Measurements from ENCODE around the gene KRT9.
"Not testable (repeated sequence)": the region's sequence is repeated elsewhere in the genome, so short reads cannot be mapped to it uniquely, and the experiment has no call there.

KRT9 gene

DNA sequence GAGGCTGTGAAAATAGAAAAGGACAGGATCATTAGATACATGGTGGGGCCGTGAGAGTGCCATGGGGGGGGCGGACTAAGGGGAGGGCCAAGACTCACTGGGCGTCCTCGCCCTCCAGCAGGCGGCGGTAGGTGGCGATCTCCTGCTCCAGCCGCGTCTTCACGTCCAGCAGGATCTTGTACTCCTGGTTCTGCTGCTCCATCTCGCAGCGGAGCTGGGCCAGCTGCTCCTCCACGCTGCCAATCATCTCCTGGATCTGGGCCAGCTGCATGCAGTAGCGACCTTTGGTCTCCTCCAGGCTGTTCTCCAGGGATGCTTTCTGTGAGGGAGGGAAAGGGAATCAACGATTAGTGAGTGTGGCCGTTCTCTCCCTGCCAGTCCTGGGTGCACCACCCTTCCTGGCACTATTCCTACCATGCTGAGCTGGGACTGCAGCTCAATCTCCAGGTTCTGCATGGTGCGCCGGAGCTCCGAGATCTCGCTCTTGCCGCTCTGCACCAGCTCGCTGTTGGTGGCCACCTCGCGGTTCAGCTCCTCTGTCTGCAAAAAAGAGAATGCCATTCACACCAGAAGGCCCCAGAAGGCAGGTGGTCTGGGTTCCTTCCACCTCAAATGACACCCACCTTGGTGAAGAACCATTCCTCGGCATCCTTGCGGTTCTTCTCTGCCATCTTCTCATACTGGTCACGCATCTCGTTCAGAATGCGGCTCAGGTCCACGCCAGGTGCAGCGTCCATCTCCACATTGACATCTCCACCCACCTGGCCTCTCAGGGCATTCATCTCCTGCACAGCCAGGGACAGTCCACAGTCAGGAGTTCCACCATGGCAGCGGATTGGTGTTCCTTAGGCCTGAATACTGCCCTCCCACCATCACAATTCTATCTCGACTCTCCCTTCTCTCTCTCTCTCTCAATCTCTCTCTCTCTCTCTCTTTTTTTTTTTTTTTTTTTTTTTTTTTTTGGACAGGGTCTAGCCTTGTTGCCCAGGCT is 11.6 kb upstream of the KRT9 start:
- no peaks in the 10 kb centered on the region for H3K9me3 ChIP-seq (ENCODE audit: control insufficient read depth, insufficient read depth, low read depth, low read length)
- H3K27me3 ChIP-seq (ENCODE audit: control insufficient read depth, insufficient read depth, low read length) = peaks cover 10% of the 10 kb centered on the region; the same call in 1 of the 2 replicates
- H3K9ac ChIP-seq (ENCODE audit: low read length) = no peak overlapping the region
- H3K36me3 ChIP-seq (ENCODE audit: control insufficient read depth, insufficient read depth, low read length) = no peaks in the 10 kb centered on the region
- H3K4me3 ChIP-seq (ENCODE audit: low read depth, low read length) = no peak overlapping the region
- H3K4me1 ChIP-seq (ENCODE audit: control insufficient read depth, insufficient read depth, low read length) = peaks cover 8% of the 10 kb centered on the region
- no peak overlapping the region for H3K27ac ChIP-seq (ENCODE audit: low read depth, low read length)

DNA sequence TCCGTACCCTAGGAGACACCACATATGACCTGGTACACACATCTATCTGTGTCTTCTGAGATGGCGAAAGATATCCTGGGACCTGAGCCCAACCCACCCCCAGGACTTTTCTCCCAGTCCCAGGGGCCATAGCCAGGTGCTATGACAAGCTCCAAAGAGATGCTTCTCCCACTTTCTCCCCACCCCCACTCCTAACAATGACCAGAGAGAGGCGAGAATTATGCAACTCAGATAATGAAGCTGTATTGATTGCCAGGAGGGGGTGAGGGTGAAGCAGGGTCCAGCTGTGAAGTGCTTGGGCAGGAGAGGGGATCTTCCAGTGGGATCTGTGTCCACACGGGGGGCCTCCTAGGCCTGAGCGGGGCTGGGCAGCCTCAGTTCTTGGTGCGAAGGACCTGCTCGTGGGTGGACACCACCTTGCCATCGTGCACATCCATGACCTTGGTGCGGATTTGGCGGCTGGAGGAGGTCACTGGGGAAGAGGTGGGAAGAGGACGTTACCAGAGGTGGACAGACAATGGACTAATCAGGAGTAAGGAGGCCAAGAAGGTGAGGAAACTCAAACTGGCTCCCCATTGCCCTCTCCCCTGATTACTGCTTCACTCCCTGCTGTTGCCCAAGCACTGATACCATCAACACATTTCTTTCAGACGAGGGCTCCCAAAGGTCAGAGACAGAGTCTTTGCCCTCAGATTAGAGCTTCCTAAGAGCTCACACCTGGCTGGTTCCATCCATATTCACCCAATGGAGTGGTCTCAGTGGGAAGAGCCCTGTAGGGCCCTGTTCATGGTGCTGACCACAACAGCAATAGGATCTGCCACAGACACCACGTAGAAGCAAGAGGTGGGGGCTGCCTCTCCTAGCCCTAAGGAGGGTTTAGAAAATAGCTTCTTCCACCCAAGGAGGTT is 10.5 kb upstream of the KRT9 start:
- not testable (repeated sequence) for H3K9me3 ChIP-seq (ENCODE audit: control insufficient read depth, insufficient read depth, low read depth, low read length); H3K9ac ChIP-seq (ENCODE audit: low read length); H3K36me3 ChIP-seq (ENCODE audit: control insufficient read depth, insufficient read depth, low read length); H3K27ac ChIP-seq (ENCODE audit: low read depth, low read length); H3K4me1 ChIP-seq (ENCODE audit: control insufficient read depth, insufficient read depth, low read length); H3K4me3 ChIP-seq (ENCODE audit: low read depth, low read length)
- peaks cover 10% of the 10 kb centered on the region; the same call in 1 of the 2 replicates for H3K27me3 ChIP-seq (ENCODE audit: control insufficient read depth, insufficient read depth, low read length)

DNA sequence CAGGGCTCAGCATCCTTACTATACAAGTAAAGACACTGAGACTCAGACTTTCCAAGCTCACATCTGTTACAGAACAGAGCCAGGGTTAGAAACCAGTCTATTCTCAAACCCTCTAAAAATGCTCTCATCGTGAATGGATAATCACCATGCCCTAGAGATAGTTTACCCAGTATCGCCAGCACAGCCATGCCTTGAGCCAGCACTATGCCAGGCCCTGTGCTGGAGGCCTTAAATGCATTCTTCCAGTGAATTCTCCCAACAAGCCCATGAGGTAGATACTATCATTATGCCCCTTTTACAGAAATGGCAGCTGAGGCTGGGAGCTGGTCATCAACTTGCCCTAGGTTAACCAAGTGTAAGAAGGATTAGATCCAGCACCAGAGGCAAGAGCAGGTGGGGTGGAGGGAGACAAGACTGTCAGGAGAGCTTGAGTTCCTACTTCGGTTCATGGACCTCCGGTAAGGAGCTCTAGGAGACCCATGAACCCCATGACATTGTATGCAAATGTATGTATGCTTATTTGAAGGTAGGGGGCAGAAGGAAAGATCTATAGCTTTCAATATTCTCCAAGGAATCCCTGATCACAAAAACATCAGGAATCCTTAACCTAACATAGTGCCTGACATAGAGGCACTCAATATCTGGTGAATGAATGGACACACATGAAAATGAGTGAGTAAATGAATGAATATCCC is 9.7 kb upstream of the KRT9 start:
- Histone ChIP-seq H3K36me3 (ENCODE audit: control insufficient read depth, insufficient read depth, low read length) (no peaks in the 10 kb centered on the region), H3K27ac (ENCODE audit: low read depth, low read length) (no peak overlapping the region), H3K27me3 (ENCODE audit: control insufficient read depth, insufficient read depth, low read length) (peaks cover 10% of the 10 kb centered on the region; the same call in 1 of the 2 replicates), H3K9ac (ENCODE audit: low read length) (no peak overlapping the region), H3K4me1 (ENCODE audit: control insufficient read depth, insufficient read depth, low read length) (peaks cover 8% of the 10 kb centered on the region), H3K4me3 (ENCODE audit: low read depth, low read length) (no peak overlapping the region), H3K9me3 (ENCODE audit: control insufficient read depth, insufficient read depth, low read depth, low read length) (no peaks in the 10 kb centered on the region)

DNA sequence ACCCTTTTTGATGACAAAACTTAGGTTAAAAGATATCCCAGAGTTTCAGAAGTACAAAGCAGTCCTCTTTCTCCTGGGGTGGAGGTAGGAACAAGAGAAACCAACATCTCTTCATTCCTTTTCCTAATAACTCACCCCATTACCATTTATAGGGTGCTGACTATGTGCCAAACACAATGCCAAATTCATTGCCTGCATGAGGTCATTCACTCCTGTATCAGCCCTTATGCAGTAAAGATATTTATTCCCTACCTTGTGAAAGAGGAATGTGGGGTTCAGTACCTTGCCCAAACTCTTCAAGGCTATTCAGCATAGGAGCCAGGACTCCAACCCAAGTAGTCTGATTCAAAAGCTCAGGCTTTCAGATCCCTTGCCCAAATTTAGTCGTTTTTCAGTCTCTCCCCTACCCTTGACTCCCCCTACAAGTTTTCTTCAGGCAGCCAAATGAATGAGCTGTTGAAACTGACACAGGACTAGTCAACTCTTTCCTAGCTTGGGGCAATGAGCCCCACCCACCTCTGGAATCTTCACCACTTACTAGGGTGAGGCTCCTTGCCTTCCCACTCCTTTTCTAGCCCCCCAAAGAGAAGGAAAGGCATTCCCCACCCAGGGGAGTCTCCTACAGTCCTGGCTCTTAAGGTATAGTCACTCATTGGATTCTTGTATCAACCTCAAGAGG is 9.0 kb upstream of the KRT9 start:
- H3K9me3 ChIP-seq (ENCODE audit: control insufficient read depth, insufficient read depth, low read depth, low read length) = no peaks in the 10 kb centered on the region
- H3K4me1 ChIP-seq (ENCODE audit: control insufficient read depth, insufficient read depth, low read length) = peaks cover 8% of the 10 kb centered on the region
- no peak overlapping the region for H3K4me3 ChIP-seq (ENCODE audit: low read depth, low read length)
- no peak overlapping the region for H3K27ac ChIP-seq (ENCODE audit: low read depth, low read length)
- H3K36me3 ChIP-seq (ENCODE audit: control insufficient read depth, insufficient read depth, low read length) = no peaks in the 10 kb centered on the region
- H3K27me3 ChIP-seq (ENCODE audit: control insufficient read depth, insufficient read depth, low read length) = peaks cover 10% of the 10 kb centered on the region; the same call in 1 of the 2 replicates
- H3K9ac ChIP-seq (ENCODE audit: low read length) = no peak overlapping the region

DNA sequence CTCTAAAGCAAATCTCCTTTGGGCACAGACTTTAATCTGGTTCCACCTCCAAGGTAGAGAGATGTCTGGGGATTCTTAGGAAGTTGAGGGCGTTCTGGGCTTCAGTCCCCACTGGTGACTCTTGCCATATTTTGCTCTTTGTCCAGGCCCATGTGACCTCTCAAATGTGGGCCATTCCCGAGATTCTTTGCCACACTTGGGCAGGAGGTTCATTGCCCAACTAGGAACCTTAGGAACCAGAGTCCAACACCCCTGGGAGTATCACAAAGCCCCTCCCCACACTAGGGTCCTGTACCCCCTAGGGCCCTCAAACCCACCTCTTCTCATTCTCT is 8.4 kb upstream of the KRT9 start:
- H3K27ac ChIP-seq (ENCODE audit: low read depth, low read length) = no peak overlapping the region
- H3K4me1 ChIP-seq (ENCODE audit: control insufficient read depth, insufficient read depth, low read length) = peaks cover 8% of the 10 kb centered on the region
- no peak overlapping the region for H3K4me3 ChIP-seq (ENCODE audit: low read depth, low read length)

DNA sequence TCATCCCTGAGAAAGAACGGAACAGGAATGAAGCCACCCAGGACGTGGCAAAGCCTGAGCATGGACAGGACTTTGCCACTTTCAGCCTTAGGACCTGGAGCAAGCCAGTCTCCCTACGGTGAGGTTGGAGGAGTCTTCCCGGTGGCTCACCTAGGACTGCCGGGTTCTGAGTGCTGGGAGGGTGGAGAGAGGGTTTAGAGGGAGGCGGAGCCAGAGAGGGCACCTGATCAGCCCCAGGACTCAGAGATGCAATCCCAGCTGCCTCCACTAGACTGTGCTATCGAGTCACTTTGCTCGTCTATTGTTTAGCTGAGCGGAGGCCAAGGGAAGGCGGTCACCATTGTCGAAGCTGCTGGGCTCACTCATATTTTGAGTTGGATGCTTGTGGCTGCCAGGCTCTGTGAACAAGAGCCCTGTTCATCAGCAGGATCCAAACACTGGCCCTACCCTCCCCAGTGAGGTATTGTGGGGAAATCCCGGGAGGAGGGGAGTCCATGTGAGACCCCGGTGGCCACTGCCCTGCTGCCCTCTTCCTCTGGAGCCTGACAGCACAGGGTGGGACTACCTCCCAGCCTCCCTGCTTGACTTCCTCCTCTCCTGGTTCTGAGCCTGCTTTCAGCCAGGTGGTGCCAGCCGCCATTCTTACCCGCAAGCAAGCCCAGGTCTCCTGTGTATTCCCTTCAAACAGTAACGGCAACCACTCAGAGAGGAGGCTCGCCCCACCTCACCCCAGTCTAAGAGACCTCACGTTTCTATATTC is 7.8 kb upstream of the KRT9 start:
- H3K27me3 ChIP-seq (ENCODE audit: control insufficient read depth, insufficient read depth, low read length) = peaks cover 10% of the 10 kb centered on the region; the same call in 1 of the 2 replicates
- no peaks in the 10 kb centered on the region for H3K9me3 ChIP-seq (ENCODE audit: control insufficient read depth, insufficient read depth, low read depth, low read length)
- H3K36me3 ChIP-seq (ENCODE audit: control insufficient read depth, insufficient read depth, low read length) = no peaks in the 10 kb centered on the region
- H3K9ac ChIP-seq (ENCODE audit: low read length) = no peak overlapping the region
- H3K4me1 ChIP-seq (ENCODE audit: control insufficient read depth, insufficient read depth, low read length) = peaks cover 8% of the 10 kb centered on the region
- H3K4me3 ChIP-seq (ENCODE audit: low read depth, low read length) = no peak overlapping the region
- no peak overlapping the region for H3K27ac ChIP-seq (ENCODE audit: low read depth, low read length)

More for the DNA sequence above, 8.4 kb upstream of the KRT9 start:
- Histone ChIP-seq H3K27me3 (ENCODE audit: control insufficient read depth, insufficient read depth, low read length) (peaks cover 10% of the 10 kb centered on the region; the same call in 1 of the 2 replicates), H3K9me3 (ENCODE audit: control insufficient read depth, insufficient read depth, low read depth, low read length) (no peaks in the 10 kb centered on the region), H3K36me3 (ENCODE audit: control insufficient read depth, insufficient read depth, low read length) (no peaks in the 10 kb centered on the region), H3K9ac (ENCODE audit: low read length) (no peak overlapping the region)

DNA sequence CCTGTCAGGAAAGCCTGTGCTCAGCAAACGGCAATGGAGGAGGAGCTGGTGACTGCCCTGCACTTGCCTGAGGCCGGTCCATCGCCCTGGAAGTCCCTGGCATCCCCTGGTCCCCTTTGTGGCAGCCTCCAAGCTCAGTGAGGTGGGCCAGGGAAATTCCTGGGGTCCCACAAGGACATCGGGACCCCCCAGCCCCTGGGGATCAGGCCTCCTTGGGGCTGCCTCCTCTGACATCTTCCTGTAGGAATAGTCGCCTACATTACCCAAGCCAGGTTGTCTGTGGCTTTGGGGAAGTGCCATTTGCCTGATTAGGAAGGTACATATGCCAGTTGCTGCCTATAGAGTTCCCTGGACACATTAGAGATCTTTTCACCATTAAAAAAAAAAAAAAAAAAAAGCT is 7.1 kb upstream of the KRT9 start:
- no peak overlapping the region for H3K27ac ChIP-seq (ENCODE audit: low read depth, low read length)
- H3K9ac ChIP-seq (ENCODE audit: low read length) = no peak overlapping the region
- no peak overlapping the region for H3K4me3 ChIP-seq (ENCODE audit: low read depth, low read length)

DNA sequence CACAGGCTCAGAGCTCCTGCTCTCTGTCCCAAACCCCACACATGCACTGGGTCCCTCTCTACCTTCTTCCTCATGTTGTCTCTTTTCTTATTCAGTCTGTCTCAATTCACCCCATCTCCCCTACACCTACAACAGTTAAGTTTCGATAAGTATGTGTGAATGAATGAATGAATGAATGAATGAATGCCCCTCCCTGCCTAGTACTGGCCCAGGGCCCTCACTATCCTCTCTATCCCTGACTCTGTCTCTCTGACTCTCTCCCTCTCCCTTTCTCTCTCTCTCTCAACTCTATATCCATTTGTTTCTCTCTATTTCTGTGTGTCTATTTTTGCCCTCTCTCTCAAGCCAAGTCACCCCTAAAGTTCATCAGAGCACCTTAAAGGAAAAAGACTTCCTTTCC is 6.7 kb upstream of the KRT9 start:
- Histone ChIP-seq H3K4me3 (ENCODE audit: low read depth, low read length) (no peak overlapping the region), H3K36me3 (ENCODE audit: control insufficient read depth, insufficient read depth, low read length) (no peaks in the 10 kb centered on the region), H3K9me3 (ENCODE audit: control insufficient read depth, insufficient read depth, low read depth, low read length) (no peaks in the 10 kb centered on the region), H3K27ac (ENCODE audit: low read depth, low read length) (no peak overlapping the region), H3K9ac (ENCODE audit: low read length) (no peak overlapping the region), H3K27me3 (ENCODE audit: control insufficient read depth, insufficient read depth, low read length) (peaks cover 10% of the 10 kb centered on the region; the same call in 1 of the 2 replicates), H3K4me1 (ENCODE audit: control insufficient read depth, insufficient read depth, low read length) (peaks cover 8% of the 10 kb centered on the region)

More for the DNA sequence above, 7.1 kb upstream of the KRT9 start:
- H3K4me1 ChIP-seq (ENCODE audit: control insufficient read depth, insufficient read depth, low read length) = peaks cover 8% of the 10 kb centered on the region
- no peaks in the 10 kb centered on the region for H3K36me3 ChIP-seq (ENCODE audit: control insufficient read depth, insufficient read depth, low read length)
- H3K9me3 ChIP-seq (ENCODE audit: control insufficient read depth, insufficient read depth, low read depth, low read length) = no peaks in the 10 kb centered on the region
- H3K27me3 ChIP-seq (ENCODE audit: control insufficient read depth, insufficient read depth, low read length) = peaks cover 10% of the 10 kb centered on the region; the same call in 1 of the 2 replicates

DNA sequence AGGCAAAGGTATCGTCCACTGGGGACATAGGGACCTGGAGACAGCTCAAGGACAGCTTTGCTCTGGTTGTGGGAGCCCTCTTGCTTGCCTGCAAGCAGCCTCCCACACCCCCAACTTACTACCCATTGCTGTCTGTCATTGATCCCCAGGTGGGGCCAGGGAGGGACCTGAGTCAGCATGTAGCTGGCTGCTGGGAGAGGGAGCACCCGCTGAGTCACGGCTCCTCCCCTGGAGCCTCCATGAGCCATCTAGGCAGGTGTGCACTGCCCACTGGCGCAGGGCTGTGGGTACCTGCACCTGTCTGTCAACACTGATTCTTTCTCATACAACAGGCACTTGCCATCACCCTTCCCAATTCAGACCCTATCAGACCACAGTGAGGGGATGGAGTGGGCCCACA is 4.9 kb upstream of the KRT9 start:
- not testable (repeated sequence) for H3K9me3 ChIP-seq (ENCODE audit: control insufficient read depth, insufficient read depth, low read depth, low read length); H3K9ac ChIP-seq (ENCODE audit: low read length); H3K4me1 ChIP-seq (ENCODE audit: control insufficient read depth, insufficient read depth, low read length); H3K36me3 ChIP-seq (ENCODE audit: control insufficient read depth, insufficient read depth, low read length); H3K27ac ChIP-seq (ENCODE audit: low read depth, low read length); H3K4me3 ChIP-seq (ENCODE audit: low read depth, low read length)
- H3K27me3 ChIP-seq (ENCODE audit: control insufficient read depth, insufficient read depth, low read length) = peaks cover 10% of the 10 kb centered on the region; the same call in 1 of the 2 replicates

All from HUES6 (cell line).